ENCODE results near the gene SNRPN.
"Not testable (repeated sequence)": the region's sequence is repeated elsewhere in the genome, so short reads cannot be mapped to it uniquely, and the experiment has no call there.

The SNRPN gene

DNA sequence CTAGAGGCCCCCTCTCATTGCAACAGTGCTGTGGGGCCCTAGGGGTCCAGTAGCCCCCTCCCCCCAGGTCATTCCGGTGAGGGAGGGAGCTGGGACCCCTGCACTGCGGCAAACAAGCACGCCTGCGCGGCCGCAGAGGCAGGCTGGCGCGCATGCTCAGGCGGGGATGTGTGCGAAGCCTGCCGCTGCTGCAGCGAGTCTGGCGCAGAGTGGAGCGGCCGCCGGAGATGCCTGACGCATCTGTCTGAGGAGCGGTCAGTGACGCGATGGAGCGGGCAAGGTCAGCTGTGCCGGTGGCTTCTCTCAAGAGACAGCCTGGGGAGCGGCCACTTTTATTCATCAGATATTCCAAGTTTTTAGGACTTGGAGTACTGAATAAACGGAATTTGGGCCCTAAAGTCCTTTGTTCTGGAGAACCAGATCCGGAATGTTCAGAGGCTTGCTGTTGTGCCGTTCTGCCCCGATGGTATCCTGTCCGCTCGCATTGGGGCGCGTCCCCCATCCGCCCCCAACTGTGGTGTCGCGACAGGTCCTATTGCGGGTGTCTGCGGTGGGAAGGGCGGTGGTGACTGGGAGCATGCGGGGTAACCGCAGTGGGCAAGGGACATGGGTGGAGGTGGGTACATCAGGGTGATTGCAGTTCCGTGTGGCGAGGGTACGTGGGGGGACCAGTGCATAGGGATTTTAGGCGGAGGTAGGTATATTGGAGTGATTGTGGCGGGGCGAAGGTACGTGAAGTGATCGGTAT, at the start of gene SNRPN, which contains the start of gene SNURF:
SNRPN (plus strand) TSS at position 205 of the 748 bp plus-strand sequence. CDS start 19,467 bp downstream, outside the sequence.
SNURF (plus strand) TSS at position 205 of the 748 bp plus-strand sequence; CDS start at position 267, 62 bp downstream.
- DNase-seq: peak; percentile 79

DNA sequence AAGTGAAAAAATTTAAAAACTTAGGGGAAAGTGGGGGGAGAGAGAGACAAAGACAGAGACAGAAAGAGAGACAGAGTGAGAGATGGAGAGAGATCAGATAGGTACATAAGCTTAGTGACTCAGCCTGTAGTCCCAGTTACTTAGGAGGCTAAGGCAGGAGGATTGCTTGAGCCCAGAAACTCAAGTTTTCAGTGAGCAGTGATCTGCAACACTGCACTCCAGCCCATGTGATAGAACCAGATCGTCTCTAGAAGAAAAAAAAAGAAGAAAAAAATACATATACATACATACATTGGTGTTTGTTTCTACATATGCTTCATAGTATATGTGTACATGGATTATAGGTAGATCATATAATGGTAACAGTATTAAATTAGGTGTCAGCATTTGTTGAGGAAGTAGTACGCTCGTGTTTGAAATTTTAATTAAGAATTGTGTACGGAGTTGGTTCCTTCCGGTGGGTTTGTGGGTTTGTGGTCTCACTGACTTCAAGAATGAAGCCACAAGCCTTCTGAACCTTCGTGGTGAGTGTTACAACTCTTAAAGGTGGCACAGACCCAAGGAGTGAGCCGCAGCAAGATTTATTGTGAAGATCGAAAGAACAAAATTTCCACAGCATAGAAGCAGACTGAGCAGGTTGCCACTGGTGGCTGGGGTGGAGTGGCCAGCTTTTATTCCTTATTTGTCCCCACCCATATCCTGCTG, 38.3 kb upstream of the SNRPN start:
- no peak for DNase-seq

DNA sequence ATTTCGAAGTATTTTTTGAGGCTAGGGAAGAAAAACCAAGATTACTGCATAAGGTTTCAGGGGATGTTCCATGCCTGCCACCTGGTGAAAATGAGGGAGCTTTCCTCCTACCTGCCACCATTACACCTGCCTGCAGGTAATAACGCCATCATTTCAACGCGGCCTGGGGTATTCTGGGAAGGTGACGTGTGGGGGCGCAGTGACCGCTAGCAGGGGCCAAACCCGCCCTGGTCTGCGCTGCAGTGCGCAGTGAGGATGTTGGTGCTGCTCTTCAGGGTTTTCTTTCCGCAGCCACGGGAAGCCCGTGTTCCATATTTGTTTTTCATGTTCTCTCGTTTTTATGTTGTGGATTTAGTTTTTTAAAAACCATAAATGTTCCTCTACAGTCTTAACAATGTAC, 37.4 kb upstream of the SNRPN start:
- DNase-seq: no peak

DNA sequence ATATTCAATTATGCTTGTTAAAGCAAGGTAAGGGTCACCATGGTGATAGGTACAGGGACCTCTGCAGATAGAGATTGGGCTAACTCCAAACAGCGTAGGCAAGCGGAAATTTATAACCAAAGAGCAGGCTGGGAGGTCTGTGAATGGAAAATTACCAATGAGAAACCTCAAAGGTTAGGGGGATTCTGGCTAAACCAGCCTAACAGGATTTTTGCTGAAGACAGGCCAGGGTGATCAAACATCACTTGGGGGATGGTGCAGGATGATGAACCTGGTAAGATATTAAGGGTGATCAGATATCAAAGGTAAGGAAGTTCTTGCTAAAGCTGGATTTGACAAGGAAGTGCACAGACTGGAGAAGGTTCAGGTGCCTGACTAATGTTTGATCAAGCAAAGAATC, 35.3 kb upstream of the SNRPN start:
- DNase-seq: no peak

DNA sequence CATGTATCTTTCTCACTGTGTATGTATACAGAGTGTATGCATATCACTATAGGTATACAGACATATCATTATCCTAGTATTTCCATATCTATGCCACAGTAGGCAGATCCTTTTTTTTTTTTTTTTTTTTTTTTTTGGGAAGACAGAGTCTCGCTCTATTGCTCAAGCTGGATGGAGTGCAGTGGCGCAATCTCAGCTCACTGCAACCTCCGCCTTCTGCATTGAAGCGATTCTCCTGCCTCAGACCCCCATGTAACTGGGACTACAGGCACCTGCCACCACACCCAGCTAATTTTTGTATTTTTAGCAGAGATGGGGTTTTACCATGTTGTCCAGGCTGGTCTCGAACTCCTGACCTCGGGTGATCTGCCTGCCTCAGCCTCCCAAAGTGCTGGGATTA, 32.0 kb upstream of the SNRPN start:
- DNase-seq: not testable (repeated sequence)

DNA sequence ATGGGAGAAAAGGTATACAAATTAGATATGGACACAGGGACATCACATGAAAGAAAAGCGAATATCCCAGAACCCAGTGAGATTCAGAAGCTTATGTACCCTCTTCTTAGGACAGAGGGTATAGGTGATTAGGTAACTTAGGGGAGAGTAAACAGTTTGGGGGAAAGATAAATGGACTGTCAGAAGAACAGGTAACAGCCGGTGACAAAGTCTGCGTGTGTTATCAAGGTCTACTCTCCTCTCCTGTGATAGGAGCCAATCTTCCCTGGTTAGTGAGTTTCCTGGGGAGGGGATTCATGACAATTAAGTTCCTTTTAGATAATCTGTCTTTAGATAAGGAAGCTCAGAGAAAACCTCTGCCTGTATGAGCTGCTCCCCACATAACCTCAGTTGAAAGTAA, 30.6 kb upstream of the SNRPN start:
- DNase-seq: no peak

DNA sequence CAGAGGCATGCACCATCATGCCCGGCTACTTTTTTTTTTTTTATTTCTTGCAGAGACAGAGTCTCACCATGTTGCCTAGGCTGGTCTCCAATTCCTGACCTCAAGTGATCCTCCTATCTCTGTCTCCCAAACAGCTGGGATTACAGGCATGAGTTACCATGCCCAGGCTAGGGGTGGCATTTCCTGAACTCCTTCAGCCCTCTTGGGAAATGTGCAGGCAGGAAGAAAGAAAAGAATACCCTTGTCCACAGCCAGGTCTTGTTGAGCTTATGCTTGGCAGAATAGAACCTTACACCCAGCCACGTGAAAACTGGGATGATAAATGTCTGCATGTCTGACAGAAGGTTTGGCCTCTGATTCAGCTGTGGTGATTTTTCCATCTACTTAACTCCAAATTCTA, 30.2 kb upstream of the SNRPN start:
- no peak for DNase-seq

DNA sequence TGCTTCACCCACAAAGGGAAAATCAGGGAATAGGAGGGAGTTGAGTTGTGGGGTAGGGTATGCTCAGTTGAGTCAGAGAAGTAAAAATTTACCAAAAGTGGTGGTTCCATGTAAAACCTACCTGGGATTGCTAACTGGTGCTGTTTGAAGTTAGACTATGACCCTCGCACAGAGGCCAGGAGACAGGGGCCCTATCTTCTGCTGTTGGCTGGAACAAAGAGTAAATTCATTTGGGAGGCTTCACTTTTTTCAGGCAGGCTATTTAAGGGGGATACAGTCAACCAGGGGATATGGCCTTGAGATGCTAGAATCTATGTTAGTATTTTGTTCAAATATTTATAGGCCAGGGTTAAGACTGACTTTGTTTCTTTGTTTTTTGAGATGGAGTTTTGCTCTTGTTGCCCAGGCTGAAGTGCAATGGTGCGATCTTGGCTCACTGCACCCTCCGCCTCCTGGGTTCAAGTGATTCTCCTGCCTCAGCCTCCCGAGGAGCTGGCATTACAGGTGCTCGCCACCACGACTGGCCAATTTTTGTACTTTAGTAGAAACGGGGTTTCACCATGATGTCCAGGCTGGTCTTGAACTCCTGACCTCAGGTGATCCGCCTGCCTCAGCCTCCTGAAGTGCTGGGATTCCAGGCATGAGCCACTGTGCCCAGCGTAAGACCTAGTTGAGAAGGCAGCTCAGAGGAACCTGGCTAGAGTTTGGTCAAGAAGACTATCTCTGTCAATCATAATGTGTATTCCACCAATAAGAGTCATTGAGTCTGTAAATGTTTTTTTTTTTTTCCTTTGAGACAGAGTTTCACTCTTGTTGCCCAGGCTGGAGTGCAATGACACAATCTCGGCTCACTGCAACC, 22.7 kb upstream of the SNRPN start:
- not testable (repeated sequence) for DNase-seq

DNA sequence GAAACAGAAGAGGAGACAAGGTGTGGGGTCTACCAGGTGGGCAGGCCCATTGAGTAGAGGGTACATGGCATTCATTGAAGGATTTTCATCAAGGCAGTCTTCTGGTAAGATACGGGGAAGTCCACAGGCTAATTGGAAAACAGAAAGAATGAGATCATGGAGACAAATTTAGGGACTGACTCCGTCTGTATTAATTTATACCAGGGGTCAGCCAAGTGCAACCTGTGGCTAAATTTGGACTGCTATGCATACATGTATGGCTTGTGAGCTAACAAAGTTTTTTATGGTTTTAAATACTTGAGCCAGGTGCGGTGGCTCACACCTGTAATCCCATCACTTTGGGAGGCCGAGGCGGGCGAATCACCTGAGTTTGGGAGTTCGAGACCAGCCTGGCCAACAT, 21.1 kb upstream of the SNRPN start:
- DNase-seq: no peak

DNA sequence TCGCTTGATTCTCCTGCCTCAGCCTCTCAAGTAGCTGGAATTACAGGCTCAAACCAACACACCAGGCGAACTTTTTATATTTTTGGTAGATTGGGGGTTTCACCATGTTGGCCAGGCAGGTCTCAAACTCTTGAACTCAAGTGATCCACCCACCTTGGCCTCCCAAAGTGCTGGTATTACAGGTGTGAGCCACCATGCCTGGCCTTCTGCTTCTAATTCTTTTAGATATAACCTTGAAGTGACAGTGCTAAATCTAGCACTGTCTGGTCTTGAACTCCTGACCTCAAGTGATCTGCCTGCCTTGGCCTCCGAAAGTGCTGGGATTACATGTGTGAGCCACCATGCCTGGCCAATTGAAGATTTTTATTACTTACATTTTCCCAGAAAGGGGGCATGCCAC, 16.6 kb upstream of the SNRPN start:
- DNase-seq: not testable (repeated sequence)

DNA sequence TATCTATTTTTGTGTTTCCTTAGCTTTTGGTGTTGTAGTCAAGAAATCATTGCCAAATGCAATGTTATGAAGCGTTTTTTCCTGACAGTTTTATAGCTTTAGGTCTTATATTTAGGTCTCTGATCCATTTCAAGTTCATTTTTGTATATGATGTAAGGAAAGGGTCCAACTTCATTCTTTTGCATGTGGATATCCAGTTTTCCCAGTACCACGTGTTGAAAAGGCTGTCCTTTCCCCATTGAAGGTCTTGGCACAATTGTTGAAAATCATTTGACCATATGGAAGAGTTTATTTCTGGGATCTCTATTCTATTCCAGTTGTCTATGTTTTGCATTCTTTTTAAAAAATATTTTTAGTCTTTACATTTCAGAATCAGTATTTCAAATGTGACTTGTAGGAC, 14.6 kb upstream of the SNRPN start:
- no peak for DNase-seq

DNA sequence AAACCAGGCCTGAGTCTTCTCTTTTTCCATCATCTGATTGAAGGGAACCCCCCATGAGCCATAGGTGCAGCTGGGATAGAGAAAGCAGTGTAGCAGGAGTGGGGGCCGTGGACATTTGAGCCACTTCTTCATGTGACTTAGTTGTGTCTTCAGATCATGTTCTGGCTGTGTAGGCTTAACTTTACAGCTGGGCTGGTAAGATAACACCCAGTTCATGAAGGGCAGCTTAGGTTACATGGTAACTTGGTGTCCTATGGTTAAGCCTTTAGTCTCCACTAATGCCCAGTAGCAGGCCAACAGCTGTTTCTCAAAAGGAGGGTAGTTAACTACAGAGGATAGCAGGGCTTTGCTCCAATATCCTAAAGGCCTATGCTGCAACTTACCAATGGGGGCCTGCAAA, 11.4 kb upstream of the SNRPN start:
- no peak for DNase-seq

DNA sequence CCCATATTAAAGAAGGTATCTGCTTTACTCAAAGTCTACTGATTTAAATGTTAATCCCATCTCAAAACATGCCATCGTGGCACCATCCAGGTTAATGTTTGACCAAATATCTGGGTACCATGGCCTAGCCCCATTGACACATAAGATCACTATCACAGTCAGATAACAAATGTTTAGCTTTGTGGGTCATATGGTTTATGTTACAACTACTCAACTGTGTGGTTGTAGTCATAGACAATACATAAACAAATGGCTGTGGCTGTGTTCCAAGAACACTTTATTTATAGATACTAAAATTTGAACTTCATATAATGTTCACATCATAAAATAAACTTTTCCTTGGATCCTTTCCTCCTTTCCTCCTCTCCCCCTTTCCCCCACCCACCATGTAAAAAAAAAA, 9.8 kb upstream of the SNRPN start:
- DNase-seq: no peak

DNA sequence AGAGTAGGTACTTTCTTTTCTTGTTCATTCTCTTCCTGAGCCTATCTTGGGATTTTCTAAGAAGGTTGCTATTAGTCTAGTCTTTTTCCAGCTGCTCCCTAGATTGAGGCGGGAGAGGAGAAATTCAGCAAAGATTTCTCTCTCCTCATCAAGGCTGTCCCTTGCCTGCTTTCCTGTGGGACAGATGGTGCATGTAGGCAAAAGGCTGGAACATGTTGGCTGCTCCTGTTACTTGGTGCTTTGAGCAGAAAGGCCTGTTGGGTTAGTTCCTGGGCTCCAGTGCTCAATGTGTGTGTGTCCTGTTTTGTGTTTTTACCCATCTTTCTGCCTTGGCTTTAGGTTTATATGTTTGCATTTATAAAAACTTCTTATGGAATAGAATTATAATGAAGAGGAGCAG, 9.1 kb upstream of the SNRPN start:
- no peak for DNase-seq

DNA sequence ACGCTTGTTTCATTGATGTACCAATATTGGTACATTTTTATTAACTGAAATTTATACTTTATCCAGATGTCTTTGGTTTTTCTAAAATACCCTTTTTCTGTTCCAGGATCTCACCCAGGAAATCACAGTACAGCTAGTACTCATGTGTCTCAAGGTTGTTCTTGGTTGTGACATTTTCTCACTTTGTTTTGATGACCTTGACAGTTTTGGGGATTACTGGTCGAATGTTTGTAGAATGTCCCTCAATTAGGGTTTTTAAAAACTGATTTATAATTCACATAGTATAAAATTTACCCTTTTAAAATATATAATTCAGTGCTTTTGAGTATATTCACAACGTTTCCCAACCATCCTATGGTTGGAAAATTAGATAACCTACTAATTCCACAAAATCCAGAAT, 6.3 kb upstream of the SNRPN start:
- DNase-seq: no peak

DNA sequence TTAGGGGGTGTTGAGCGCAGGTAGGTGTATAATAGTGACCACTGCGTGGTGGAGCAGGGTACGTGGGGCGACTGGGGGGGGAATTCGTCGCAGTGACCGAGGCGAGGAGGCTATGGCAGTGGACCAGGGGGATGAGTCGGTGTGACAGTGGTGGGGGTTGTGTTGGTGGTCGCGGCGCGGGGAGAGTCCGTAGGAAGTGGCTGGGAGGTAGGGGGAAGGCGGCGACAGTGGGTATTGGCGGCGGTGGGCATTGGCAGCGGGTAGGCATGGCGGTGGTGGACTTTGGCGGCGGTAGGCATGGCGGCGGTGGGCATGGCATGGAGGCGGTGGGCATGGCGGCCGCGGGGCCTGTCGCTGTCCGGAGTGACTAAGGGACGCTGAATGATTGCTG, 739 bp downstream of the SNRPN start:
- peak; percentile 6 for DNase-seq

DNA sequence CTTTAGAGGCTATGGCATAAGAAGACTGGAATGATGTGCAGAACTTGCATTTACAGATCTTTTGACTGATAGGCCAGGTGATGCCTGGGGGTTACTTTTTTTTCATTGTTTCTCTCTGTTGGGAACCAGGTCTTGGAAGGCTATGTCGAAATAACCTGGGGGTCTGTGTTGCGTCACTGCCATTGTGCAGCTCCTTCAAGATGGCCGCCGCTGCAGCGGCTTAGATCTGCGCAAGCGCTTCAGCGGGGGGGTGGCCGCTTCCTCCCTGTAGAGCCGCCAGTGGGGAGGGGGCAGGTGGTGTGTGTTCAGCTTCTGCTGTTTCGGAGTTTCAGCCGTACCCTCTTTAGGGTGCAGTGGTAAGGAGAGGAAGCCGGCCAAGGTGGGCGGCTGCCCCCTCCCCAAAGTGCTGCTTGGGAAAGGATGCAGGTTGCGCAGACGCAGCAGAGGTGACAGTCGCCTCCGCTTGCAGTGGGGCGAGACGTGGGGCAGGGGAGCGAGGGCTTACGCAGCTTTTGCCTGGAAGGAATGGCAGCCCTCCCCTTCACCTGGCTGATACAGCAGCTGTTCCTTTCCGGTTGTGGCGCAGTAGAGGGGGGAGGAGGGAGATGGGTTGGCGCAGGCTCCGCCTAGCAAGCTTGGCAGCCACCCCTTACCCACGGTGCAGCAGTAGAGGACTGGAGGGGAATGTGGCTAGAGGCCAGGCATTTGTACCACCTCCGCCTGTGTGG, 1.5 kb downstream of the SNRPN start:
- DNase-seq: peak; percentile 81

DNA sequence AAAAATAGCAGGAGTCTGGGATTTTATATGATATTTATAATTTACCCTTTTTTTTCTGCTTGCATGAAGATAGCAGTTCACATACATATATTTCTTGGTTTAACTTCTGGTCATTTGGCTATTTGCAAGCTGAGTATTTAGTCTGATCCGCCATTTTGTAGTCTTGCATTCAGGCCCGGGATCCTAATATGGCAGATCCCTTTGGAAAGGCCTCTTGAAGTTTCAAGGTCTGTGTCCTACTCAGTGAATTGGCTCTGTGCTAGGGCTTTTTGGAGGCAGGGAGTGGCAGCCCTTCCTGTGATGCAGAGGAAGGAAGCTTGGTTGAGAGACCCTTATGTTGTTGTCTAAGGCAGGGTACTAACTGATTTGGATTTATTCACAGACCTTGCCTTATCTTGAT, 2.9 kb downstream of the SNRPN start:
- no peak for DNase-seq

DNA sequence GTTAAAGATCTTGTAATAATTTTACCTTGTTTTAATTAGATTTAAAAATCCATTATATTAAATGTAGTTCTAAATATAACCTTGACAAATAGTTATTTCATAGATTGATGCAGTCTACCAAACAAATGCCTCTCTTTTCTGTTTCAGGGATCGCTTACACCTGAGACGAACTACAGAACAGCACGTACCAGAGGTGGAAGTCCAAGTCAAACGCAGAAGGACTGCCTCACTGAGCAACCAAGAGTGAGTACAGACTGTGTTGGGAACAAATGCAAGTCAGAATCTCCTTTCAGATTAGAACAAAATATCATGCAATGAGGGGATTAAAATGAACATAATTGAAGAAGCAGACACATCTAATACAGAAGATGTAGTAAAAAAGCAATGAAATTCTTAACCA, 7.2 kb downstream of the SNRPN start:
- no peak for DNase-seq

DNA sequence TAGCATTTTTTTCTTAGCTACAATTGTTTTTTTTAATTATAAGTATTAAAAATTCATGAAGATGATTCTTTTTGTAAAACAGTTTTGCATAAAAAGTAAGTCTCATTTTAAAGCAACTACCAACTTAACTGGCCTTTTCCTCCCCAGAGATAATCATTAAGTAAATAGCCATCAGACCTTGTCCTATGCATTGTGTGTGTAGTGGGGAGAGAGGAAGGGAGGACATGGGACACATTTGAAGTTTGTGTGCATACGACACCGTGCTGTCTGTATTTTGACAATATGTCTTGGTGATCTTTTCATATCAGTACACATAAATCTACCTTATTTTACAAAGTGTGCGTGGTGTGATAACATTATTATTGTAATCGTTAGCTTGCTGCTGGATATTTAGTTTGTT, 8.1 kb downstream of the SNRPN start:
- no peak for DNase-seq

DNA sequence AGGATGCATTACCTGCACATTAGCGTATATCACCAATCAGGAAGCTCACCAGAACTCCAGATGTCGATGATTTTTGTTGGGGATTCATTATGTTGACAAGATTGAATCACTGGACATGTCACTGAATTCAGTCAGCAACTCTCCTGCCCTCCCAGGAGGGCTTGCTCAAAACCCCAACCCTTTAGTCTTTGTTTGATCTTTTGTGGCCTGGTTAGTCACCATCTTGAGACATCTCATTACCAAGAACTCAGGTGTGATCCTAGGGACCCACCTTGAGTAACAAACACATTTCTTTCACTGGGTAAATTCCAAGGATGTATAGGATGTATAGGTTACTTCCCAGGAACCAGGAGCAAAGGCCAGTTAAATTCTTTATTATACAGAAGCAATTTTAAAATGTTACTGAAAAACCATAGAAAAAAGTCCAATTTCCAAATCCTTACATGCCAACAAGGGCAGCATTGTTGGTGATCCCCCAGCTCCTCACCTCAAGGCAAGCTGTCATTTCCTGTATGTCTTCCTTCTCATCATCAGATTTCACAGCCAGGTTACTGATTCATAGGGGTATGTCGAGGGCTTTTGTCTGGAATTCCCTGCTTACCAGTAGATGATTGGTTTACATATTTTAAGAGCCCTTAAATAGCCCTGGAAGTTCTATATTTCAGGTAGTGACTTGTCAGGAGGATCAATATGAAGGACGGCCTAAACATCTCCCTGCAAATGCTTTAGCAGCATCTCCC, 11.7 kb downstream of the SNRPN start:
- no peak for DNase-seq

DNA sequence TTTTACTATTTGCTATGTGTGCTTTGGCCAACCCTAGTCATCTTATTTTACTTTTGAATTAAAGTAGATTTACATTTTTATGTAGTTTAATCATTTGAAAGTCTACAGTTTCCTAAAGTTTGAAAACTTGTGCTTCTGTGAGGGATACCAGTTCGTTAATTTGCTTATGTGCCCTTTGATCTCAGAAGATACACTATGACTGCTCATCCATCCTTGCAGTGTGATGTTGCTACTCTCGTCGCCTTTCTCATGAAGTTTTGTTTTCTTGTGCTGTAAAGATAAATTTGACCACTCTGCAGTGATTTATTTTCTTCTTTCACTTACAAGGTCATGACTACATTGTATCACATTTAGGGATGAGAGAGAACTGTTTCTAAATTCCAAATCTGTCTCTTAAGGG, 16.3 kb downstream of the SNRPN start:
- DNase-seq: no peak
